SK-N-SH treated with all-trans-retinoic acid at 6 μM for 48 hours (cell line): Measurements from ENCODE around the gene LTBR.

Experiments
- ATAC-seq: fragments of 200-7000 bp; cut with Tn5 transposase; 3 replicates; pipeline ENCODE4 v1.9.1; 2020; ENCODE audit warnings: mild to moderate bottlenecking, moderate library complexity
- ARNTL ChIP-seq: fragments of 450-650 bp; formaldehyde crosslinking; IDR thresholded peaks from 2 replicates; pipeline ENCODE4 v1.5.0; 2020; ENCODE audit warnings: low read depth, mild to moderate bottlenecking, moderate library complexity, borderline replicate concordance
- BACH2 ChIP-seq: fragments of 250-450 bp; sonication (Bioruptor Pico); IDR thresholded peaks from 2 replicates; pipeline ENCODE4 v1.9.0; 2021; ENCODE audit warnings: mild to moderate bottlenecking, borderline replicate concordance
- CSDC2 ChIP-seq: fragments of 250-450 bp; sonication (Bioruptor Pico); IDR thresholded peaks from 2 replicates; pipeline ENCODE4 v1.5.0; 2020; ENCODE audit warnings: mild to moderate bottlenecking, moderate library complexity
- GLIS3 ChIP-seq: fragments of 250-450 bp; sonication (Bioruptor Pico); IDR thresholded peaks from 2 replicates; pipeline ENCODE4 v1.5.0; 2020; ENCODE audit warnings: mild to moderate bottlenecking, moderate library complexity
- ISL1 ChIP-seq: fragments of 250-450 bp; sonication (Bioruptor Pico); IDR thresholded peaks from 2 replicates; pipeline ENCODE4 v2.1.2; 2022; ENCODE audit warnings: mild to moderate bottlenecking, moderate library complexity
- OSR1 ChIP-seq: fragments of 250-450 bp; sonication (Bioruptor Pico); IDR thresholded peaks from 2 replicates; pipeline ENCODE4 v1.8.0; 2022; ENCODE audit warnings: moderate library complexity, mild to moderate bottlenecking, inconsistent platforms
- POU6F1 ChIP-seq: fragments of 250-450 bp; sonication (Bioruptor Pico); IDR thresholded peaks from 2 replicates; pipeline ENCODE4 v1.8.0; 2021; ENCODE audit warnings: low read depth, mild to moderate bottlenecking, moderate library complexity, borderline replicate concordance
- RARB ChIP-seq: fragments of 250-450 bp; sonication (Bioruptor Pico); IDR thresholded peaks from 2 replicates; pipeline ENCODE4 v1.8.0; 2021; ENCODE audit warnings: mild to moderate bottlenecking, moderate library complexity
- SNAI2 ChIP-seq: fragments of 250-450 bp; sonication (Bioruptor Pico); IDR thresholded peaks from 2 replicates; pipeline ENCODE4 v1.5.0; 2020; ENCODE audit warnings: mild to moderate bottlenecking, moderate library complexity
- TCF4 ChIP-seq: fragments of 250-450 bp; sonication (Bioruptor Pico); IDR thresholded peaks from 2 replicates; pipeline ENCODE4 v1.8.0; 2021; ENCODE audit warnings: mild to moderate bottlenecking, moderate library complexity, borderline replicate concordance
- TOX ChIP-seq: fragments of 250-450 bp; sonication (Bioruptor Pico); IDR thresholded peaks from 2 replicates; pipeline ENCODE4 v1.8.0; 2021; ENCODE audit warnings: mild to moderate bottlenecking, moderate library complexity, borderline replicate concordance
- ZC3H10 ChIP-seq: fragments of 250-450 bp; sonication (Bioruptor Pico); IDR thresholded peaks from 2 replicates; pipeline ENCODE4 v1.5.1; 2021; ENCODE audit warnings: mild to moderate bottlenecking, moderate library complexity
- ZFP3 ChIP-seq: fragments of 250-450 bp; sonication (Bioruptor Pico); IDR thresholded peaks from 2 replicates; pipeline ENCODE4 v1.5.0; 2020; ENCODE audit warnings: mild to moderate bottlenecking, moderate library complexity
- ZFP30 ChIP-seq: fragments of 450-650 bp; formaldehyde crosslinking; IDR thresholded peaks from 2 replicates; pipeline ENCODE4 v1.5.0; 2022; ENCODE audit warnings: mild to moderate bottlenecking, moderate library complexity
- ZNF565 ChIP-seq: fragments of 450-650 bp; formaldehyde crosslinking; conservative IDR thresholded peaks from 2 replicates; pipeline ENCODE4 v1.5.0; 2020; ENCODE audit warnings: low read depth, mild to moderate bottlenecking, moderate library complexity
- ZNF70 ChIP-seq: fragments of 450-650 bp; formaldehyde crosslinking; IDR thresholded peaks from 2 replicates; pipeline ENCODE4 v1.5.0; 2020; ENCODE audit warnings: mild to moderate bottlenecking, moderate library complexity
- ZNF8 ChIP-seq: fragments of 450-650 bp; formaldehyde crosslinking; IDR thresholded peaks from 2 replicates; pipeline ENCODE4 v1.5.0; 2020; ENCODE audit warnings: mild to moderate bottlenecking, moderate library complexity
- TF ChIP-seq, protein P1 (sequence below): fragments of 250-450 bp; sonication (Bioruptor Pico); IDR thresholded peaks from 2 replicates; pipeline ENCODE4 v1.5.1; 2020; ENCODE audit warnings: low read depth, mild to moderate bottlenecking, moderate library complexity
- TF ChIP-seq, protein P2 (sequence below): fragments of 250-450 bp; sonication (Bioruptor Pico); IDR thresholded peaks from 2 replicates; pipeline ENCODE4 v1.5.1; 2021; ENCODE audit warnings: mild to moderate bottlenecking, moderate library complexity
- TF ChIP-seq, protein P3 (sequence below): fragments of 250-450 bp; sonication (Bioruptor Pico); IDR thresholded peaks from 2 replicates; pipeline ENCODE4 v1.5.0; 2020; ENCODE audit warnings: mild to moderate bottlenecking, moderate library complexity
- TF ChIP-seq, protein P4 (sequence below): fragments of 250-450 bp; sonication (Bioruptor Pico); IDR thresholded peaks from 2 replicates; pipeline ENCODE4 v1.8.0; 2020; ENCODE audit warnings: mild to moderate bottlenecking, moderate library complexity, borderline replicate concordance

The LTBR gene

GRCh38 chr12:6437586-6437985 lies 53.6 kb downstream of the LTBR start:
- no peak for ATAC-seq
- TF ChIP-seq OSR1 (CRISPR knock-in tag) (no peak), ARNTL (CRISPR knock-in tag) (no peak), RARB (CRISPR knock-in tag) (no peak), CSDC2 (CRISPR knock-in tag) (no peak), TCF4 (CRISPR knock-in tag) (no peak), ZNF8 (CRISPR knock-in tag) (no peak), ISL1 (CRISPR knock-in tag) (no peak), POU6F1 (no peak), ZNF70 (CRISPR knock-in tag) (no peak), BACH2 (CRISPR knock-in tag) (no peak), TOX (CRISPR knock-in tag) (no peak), SNAI2 (CRISPR knock-in tag) (no peak), ZFP30 (CRISPR knock-in tag) (no peak), ZNF565 (CRISPR knock-in tag) (no peak)
- TF ChIP-seq, protein P1, sequence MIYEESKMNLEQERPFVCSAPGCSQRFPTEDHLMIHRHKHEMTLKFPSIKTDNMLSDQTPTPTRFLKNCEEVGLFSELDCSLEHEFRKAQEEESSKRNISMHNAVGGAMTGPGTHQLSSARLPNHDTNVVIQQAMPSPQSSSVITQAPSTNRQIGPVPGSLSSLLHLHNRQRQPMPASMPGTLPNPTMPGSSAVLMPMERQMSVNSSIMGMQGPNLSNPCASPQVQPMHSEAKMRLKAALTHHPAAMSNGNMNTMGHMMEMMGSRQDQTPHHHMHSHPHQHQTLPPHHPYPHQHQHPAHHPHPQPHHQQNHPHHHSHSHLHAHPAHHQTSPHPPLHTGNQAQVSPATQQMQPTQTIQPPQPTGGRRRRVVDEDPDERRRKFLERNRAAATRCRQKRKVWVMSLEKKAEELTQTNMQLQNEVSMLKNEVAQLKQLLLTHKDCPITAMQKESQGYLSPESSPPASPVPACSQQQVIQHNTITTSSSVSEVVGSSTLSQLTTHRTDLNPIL, result no peak
- TF ChIP-seq, protein P2, sequence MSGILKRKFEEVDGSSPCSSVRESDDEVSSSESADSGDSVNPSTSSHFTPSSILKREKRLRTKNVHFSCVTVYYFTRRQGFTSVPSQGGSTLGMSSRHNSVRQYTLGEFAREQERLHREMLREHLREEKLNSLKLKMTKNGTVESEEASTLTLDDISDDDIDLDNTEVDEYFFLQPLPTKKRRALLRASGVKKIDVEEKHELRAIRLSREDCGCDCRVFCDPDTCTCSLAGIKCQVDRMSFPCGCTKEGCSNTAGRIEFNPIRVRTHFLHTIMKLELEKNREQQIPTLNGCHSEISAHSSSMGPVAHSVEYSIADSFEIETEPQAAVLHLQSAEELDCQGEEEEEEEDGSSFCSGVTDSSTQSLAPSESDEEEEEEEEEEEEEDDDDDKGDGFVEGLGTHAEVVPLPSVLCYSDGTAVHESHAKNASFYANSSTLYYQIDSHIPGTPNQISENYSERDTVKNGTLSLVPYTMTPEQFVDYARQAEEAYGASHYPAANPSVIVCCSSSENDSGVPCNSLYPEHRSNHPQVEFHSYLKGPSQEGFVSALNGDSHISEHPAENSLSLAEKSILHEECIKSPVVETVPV (CRISPR knock-in tag), result no peak
- TF ChIP-seq, protein P3, sequence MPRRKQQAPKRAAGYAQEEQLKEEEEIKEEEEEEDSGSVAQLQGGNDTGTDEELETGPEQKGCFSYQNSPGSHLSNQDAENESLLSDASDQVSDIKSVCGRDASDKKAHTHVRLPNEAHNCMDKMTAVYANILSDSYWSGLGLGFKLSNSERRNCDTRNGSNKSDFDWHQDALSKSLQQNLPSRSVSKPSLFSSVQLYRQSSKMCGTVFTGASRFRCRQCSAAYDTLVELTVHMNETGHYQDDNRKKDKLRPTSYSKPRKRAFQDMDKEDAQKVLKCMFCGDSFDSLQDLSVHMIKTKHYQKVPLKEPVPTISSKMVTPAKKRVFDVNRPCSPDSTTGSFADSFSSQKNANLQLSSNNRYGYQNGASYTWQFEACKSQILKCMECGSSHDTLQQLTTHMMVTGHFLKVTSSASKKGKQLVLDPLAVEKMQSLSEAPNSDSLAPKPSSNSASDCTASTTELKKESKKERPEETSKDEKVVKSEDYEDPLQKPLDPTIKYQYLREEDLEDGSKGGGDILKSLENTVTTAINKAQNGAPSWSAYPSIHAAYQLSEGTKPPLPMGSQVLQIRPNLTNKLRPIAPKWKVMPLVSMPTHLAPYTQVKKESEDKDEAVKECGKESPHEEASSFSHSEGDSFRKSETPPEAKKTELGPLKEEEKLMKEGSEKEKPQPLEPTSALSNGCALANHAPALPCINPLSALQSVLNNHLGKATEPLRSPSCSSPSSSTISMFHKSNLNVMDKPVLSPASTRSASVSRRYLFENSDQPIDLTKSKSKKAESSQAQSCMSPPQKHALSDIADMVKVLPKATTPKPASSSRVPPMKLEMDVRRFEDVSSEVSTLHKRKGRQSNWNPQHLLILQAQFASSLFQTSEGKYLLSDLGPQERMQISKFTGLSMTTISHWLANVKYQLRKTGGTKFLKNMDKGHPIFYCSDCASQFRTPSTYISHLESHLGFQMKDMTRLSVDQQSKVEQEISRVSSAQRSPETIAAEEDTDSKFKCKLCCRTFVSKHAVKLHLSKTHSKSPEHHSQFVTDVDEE (CRISPR knock-in tag), result no peak
- TF ChIP-seq, all 23 proteins: peak for 0

- TF ChIP-seq ZNF565 (CRISPR knock-in tag) (no peak), POU6F1 (no peak), ARNTL (CRISPR knock-in tag) (no peak), BACH2 (CRISPR knock-in tag) (no peak), ZNF70 (CRISPR knock-in tag) (no peak), TOX (CRISPR knock-in tag) (no peak), ZC3H10 (CRISPR knock-in tag) (no peak), ZFP3 (CRISPR knock-in tag) (no peak), SNAI2 (CRISPR knock-in tag) (no peak), GLIS3 (no peak), ZNF8 (CRISPR knock-in tag) (no peak), CSDC2 (CRISPR knock-in tag) (no peak), RARB (CRISPR knock-in tag) (no peak)
- TF ChIP-seq, protein P2 (CRISPR knock-in tag), result no peak
- TF ChIP-seq, protein P4, sequence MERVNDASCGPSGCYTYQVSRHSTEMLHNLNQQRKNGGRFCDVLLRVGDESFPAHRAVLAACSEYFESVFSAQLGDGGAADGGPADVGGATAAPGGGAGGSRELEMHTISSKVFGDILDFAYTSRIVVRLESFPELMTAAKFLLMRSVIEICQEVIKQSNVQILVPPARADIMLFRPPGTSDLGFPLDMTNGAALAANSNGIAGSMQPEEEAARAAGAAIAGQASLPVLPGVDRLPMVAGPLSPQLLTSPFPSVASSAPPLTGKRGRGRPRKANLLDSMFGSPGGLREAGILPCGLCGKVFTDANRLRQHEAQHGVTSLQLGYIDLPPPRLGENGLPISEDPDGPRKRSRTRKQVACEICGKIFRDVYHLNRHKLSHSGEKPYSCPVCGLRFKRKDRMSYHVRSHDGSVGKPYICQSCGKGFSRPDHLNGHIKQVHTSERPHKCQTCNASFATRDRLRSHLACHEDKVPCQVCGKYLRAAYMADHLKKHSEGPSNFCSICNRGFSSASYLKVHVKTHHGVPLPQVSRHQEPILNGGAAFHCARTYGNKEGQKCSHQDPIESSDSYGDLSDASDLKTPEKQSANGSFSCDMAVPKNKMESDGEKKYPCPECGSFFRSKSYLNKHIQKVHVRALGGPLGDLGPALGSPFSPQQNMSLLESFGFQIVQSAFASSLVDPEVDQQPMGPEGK, result no peak
- TF ChIP-seq, protein P1, result no peak
- TF ChIP-seq, protein P3 (CRISPR knock-in tag), result no peak
- TF ChIP-seq, all 23 proteins: peak for 0
These were observed 54.4 kb downstream of the LTBR start for GRCh38 chr12:6438345-6438744.

More at GRCh38 chr12:6438345-6438744, 54.4 kb downstream of the LTBR start:
- no peak for ATAC-seq
